ENCODE measurements around the gene SDHC. TPM values are rescaled to one million over a fixed set of nuclear protein-coding genes. Genes with fewer than 3 reads are reported as not detected.
A peak's percentile ranks its signal among the peaks of the same experiment; 100 is the strongest.
"Not testable (repeated sequence)": the region's sequence is repeated elsewhere in the genome, so short reads cannot be mapped to it uniquely, and the experiment has no call there.

Gene SDHC
- total RNA-seq, 1 experiment from 2014 or later = 204 TPM

- peaks cover 18% of the 10 kb centered on the region for H3K4me1 Mint-ChIP-seq (ENCODE audit: insufficient read depth, unreplicated experiment)
- no peaks in the 10 kb centered on the region for H3K27me3 Mint-ChIP-seq (ENCODE audit: insufficient read depth, unreplicated experiment)
- TSS peak; percentile 94 for BruUV-seq (replicated peaks)
- peak overlapping the region; percentile 82 for H3K4me3 Mint-ChIP-seq (ENCODE audit: unreplicated experiment)
- H3K9me3 Mint-ChIP-seq (ENCODE audit: unreplicated experiment) = no peaks in the 10 kb centered on the region
- POLR2A ChIA-PET = interaction anchor here (1.5 to 2.4 kb wide), 2 partner anchors 10 to 16 kb away, joined by 7 to 33 read pairs; no protein-coding TSS in a partner anchor
- intact Hi-C loops (cut with micrococcal nuclease) = no loop called here
- H3K27ac Mint-ChIP-seq (ENCODE audit: low read depth, unreplicated experiment) = peak overlapping the region; percentile 100
- no peak for TF ChIP-seq CTCF (IDR thresholded peaks at IDR 0.05; ENCODE audit: unreplicated experiment)
- CTCF ChIA-PET = interaction anchor here (1.4 kb wide), 1 partner anchor 17 kb away, joined by 8 read pairs; no protein-coding TSS in a partner anchor
- no peak for DNase-seq (ENCODE audit: unreplicated experiment)
- H3K36me3 Mint-ChIP-seq (ENCODE audit: insufficient read depth, unreplicated experiment) = peaks cover 12% of the 10 kb centered on the region
Observed at GRCh38 chr1:161398900-161399256, 84.7 kb downstream of the SDHC start.

GRCh38 chr1:161399257-161399998 is 85.2 kb downstream of the SDHC start:
- BruUV-seq (replicated peaks) = no TSS peak
- no peaks in the 10 kb centered on the region for H3K27me3 Mint-ChIP-seq (ENCODE audit: insufficient read depth, unreplicated experiment)
- no peaks in the 10 kb centered on the region for H3K9me3 Mint-ChIP-seq (ENCODE audit: unreplicated experiment)
- H3K4me1 Mint-ChIP-seq (ENCODE audit: insufficient read depth, unreplicated experiment) = peaks cover 18% of the 10 kb centered on the region
- H3K36me3 Mint-ChIP-seq (ENCODE audit: insufficient read depth, unreplicated experiment) = peaks cover 12% of the 10 kb centered on the region
- peak overlapping the region; percentile 100 for H3K27ac Mint-ChIP-seq (ENCODE audit: low read depth, unreplicated experiment)
- ChIA-PET CTCF (interaction anchor here (1.1 to 1.3 kb wide), 6 partner anchors 9 to 349 kb away, joined by 3 to 7 read pairs (median 4); partner anchors contain the start of gene TOMM40L), POLR2A (interaction anchor here (0.6 to 2.4 kb wide), 15 partner anchors 8 to 474 kb away, joined by 3 to 33 read pairs (median 5); partner anchors contain the start of genes DEDD, DUSP12 and NDUFS2)
- DNase-seq (ENCODE audit: unreplicated experiment) = peak; percentile 93
- H3K4me3 Mint-ChIP-seq (ENCODE audit: unreplicated experiment) = peak overlapping the region; percentile 82
- intact Hi-C loops (cut with micrococcal nuclease) = no loop called here
- TF ChIP-seq CTCF (IDR thresholded peaks at IDR 0.05; ENCODE audit: unreplicated experiment) = peak; percentile 57

GRCh38 chr1:161402446-161402845 is 88.3 kb downstream of the SDHC start:
- POLR2A ChIA-PET = interaction anchor here (1.0 kb wide), 1 partner anchor 17 kb away, joined by 3 read pairs; no protein-coding TSS in a partner anchor
- Mint-ChIP-seq H3K9me3 (ENCODE audit: unreplicated experiment) (no peaks in the 10 kb centered on the region), H3K27me3 (ENCODE audit: insufficient read depth, unreplicated experiment) (no peaks in the 10 kb centered on the region), H3K4me1 (ENCODE audit: insufficient read depth, unreplicated experiment) (peaks cover 18% of the 10 kb centered on the region), H3K27ac (ENCODE audit: low read depth, unreplicated experiment) (no peak overlapping the region), H3K36me3 (ENCODE audit: insufficient read depth, unreplicated experiment) (peaks cover 12% of the 10 kb centered on the region), H3K4me3 (ENCODE audit: unreplicated experiment) (no peak overlapping the region)
- CTCF ChIA-PET = interaction anchor here (0.6 to 1.2 kb wide), 3 partner anchors 75 to 336 kb away, joined by 3 to 4 read pairs (median 3); no protein-coding TSS in a partner anchor
- no peak for DNase-seq (ENCODE audit: unreplicated experiment)
- BruUV-seq (replicated peaks) = no TSS peak
- TF ChIP-seq CTCF (IDR thresholded peaks at IDR 0.05; ENCODE audit: unreplicated experiment) = no peak
- intact Hi-C loops (cut with micrococcal nuclease) = no loop called here

- TF ChIP-seq CTCF (IDR thresholded peaks at IDR 0.05; ENCODE audit: unreplicated experiment) = no peak
- ChIA-PET POLR2A (interaction anchor here (0.6 kb wide), 1 partner anchor 17 kb away, joined by 3 read pairs; no protein-coding TSS in a partner anchor), CTCF (interaction anchor here (0.6 to 0.8 kb wide), 2 partner anchors 36 to 392 kb away, joined by 3 read pairs; no protein-coding TSS in a partner anchor)
- H3K4me1 Mint-ChIP-seq (ENCODE audit: insufficient read depth, unreplicated experiment) = peaks cover 13% of the 10 kb centered on the region
- H3K36me3 Mint-ChIP-seq (ENCODE audit: insufficient read depth, unreplicated experiment) = peaks cover 9% of the 10 kb centered on the region
- no TSS peak for BruUV-seq (replicated peaks)
- H3K4me3 Mint-ChIP-seq (ENCODE audit: unreplicated experiment) = no peak overlapping the region
- H3K27me3 Mint-ChIP-seq (ENCODE audit: insufficient read depth, unreplicated experiment) = no peaks in the 10 kb centered on the region
- DNase-seq (ENCODE audit: unreplicated experiment) = no peak
- intact Hi-C loops (cut with micrococcal nuclease) = no loop called here
- H3K27ac Mint-ChIP-seq (ENCODE audit: low read depth, unreplicated experiment) = no peak overlapping the region
- H3K9me3 Mint-ChIP-seq (ENCODE audit: unreplicated experiment) = no peaks in the 10 kb centered on the region
Observed at GRCh38 chr1:161404051-161404597, 89.9 kb downstream of the SDHC start.

GRCh38 chr1:161406551-161406950 is 92.4 kb downstream of the SDHC start:
- BruUV-seq (replicated peaks); H3K27me3 Mint-ChIP-seq (ENCODE audit: insufficient read depth, unreplicated experiment); H3K4me1 Mint-ChIP-seq (ENCODE audit: insufficient read depth, unreplicated experiment); H3K27ac Mint-ChIP-seq (ENCODE audit: low read depth, unreplicated experiment); H3K4me3 Mint-ChIP-seq (ENCODE audit: unreplicated experiment); intact Hi-C loops (cut with micrococcal nuclease); DNase-seq (ENCODE audit: unreplicated experiment); POLR2A ChIA-PET; H3K9me3 Mint-ChIP-seq (ENCODE audit: unreplicated experiment); H3K36me3 Mint-ChIP-seq (ENCODE audit: insufficient read depth, unreplicated experiment): not testable (repeated sequence)
- CTCF ChIA-PET = interaction anchor here (0.7 kb wide), 1 partner anchor 461 kb away, joined by 3 read pairs; no protein-coding TSS in a partner anchor

Data from MCF 10A (cell line).